SU-DHL-6 (cell line): ENCODE measurements around the gene TNFAIP8.
A peak's percentile ranks its signal among the peaks of the same experiment; 100 is the strongest.
"Not testable (repeated sequence)": the region's sequence is repeated elsewhere in the genome, so short reads cannot be mapped to it uniquely, and the experiment has no call there.

ENCODE experiments used
- H2AFZ ChIP-seq: fragments of 200-600 bp; sonication (generic); 2 replicates; pipeline ENCODE4 v1.6.1; 2014; ENCODE audit warnings: low read depth, mild to moderate bottlenecking, moderate library complexity, mixed read lengths, antibody characterized with exemption, low read length; ENCODE audit not compliant: severe bottlenecking
- H3F3A ChIP-seq: fragments of 200-600 bp; shearing (Covaris generic); 2 replicates; pipeline ENCODE4 v1.6.0; 2016; ENCODE audit warnings: antibody characterized with exemption, mild to moderate bottlenecking; ENCODE audit not compliant: insufficient read depth
- H3K27ac ChIP-seq: fragments of 200-600 bp; sonication (generic); 2 replicates; pipeline ENCODE4 v1.5.1; 2016; ENCODE audit warnings: low read depth, mild to moderate bottlenecking, low read length, moderate library complexity, mixed read lengths
- H3K27me3 ChIP-seq: fragments of 200-600 bp; sonication (generic), shearing (Covaris generic); 2 replicates; pipeline ENCODE4 v1.6.0; 2014; ENCODE audit warnings: mild to moderate bottlenecking, low read length
- H3K36me3 ChIP-seq: fragments of 200-600 bp; sonication (generic); 2 replicates; pipeline ENCODE4 v1.6.1; 2014; ENCODE audit warnings: mild to moderate bottlenecking, low read length, mixed read lengths
- H3K4me2 ChIP-seq: fragments of 300-600, 200-600 bp; shearing (Covaris generic), sonication (generic); 2 replicates; pipeline ENCODE4 v1.6.0; 2014; ENCODE audit warnings: low read length, low read depth, mild to moderate bottlenecking; ENCODE audit not compliant: poor library complexity, severe bottlenecking
- H3K4me3 ChIP-seq: fragments of 200-600 bp; sonication (generic); 2 replicates; pipeline ENCODE4 v1.5.1; 2014; ENCODE audit warnings: antibody characterized with exemption, low read length, mild to moderate bottlenecking, mixed read lengths; ENCODE audit not compliant: insufficient read depth, poor library complexity, severe bottlenecking
- H3K79me2 ChIP-seq: fragments of 200-600 bp; sonication (generic); 2 replicates; pipeline ENCODE4 v1.6.1; 2014; ENCODE audit warnings: mild to moderate bottlenecking, low read length, moderate library complexity; ENCODE audit not compliant: insufficient read depth
- H3K9ac ChIP-seq: fragments of 200-600 bp; sonication (generic); 2 replicates; pipeline ENCODE4 v1.7.0; 2014; ENCODE audit warnings: mild to moderate bottlenecking, low read length
- H3K9me2 ChIP-seq: fragments of 200-600 bp; sonication (generic); replicated peaks from 2 replicates; pipeline ENCODE4 v1.6.1; 2014; ENCODE audit warnings: low read length; ENCODE audit not compliant: insufficient read depth
- H3K9me3 ChIP-seq: fragments of 200-600 bp; sonication (generic); 2 replicates; pipeline ENCODE4 v1.6.1; 2014; ENCODE audit warnings: low read length, mixed read lengths; ENCODE audit not compliant: insufficient read depth
- H4K20me1 ChIP-seq: fragments of 200-600 bp; sonication (generic); 2 replicates; pipeline ENCODE4 v1.6.1; 2014; ENCODE audit warnings: low read depth, mild to moderate bottlenecking, antibody characterized with exemption, low read length, moderate library complexity, mixed read lengths
- EZH2phosphoT487 ChIP-seq: fragments of 200-600 bp; sonication (generic), shearing (Covaris generic); conservative IDR thresholded peaks from 2 replicates; pipeline ENCODE4 v1.6.1; 2018; ENCODE audit warnings: mild to moderate bottlenecking, antibody characterized with exemption, low read length, moderate library complexity, mixed read lengths
- TF ChIP-seq, protein P1 (sequence below): fragments of 200-600 bp; sonication (generic); IDR thresholded peaks from one replicate; pipeline ENCODE4 v1.5.1; 2017; ENCODE audit warnings: antibody characterized with exemption, mild to moderate bottlenecking, low read length, moderate library complexity; ENCODE audit not compliant: insufficient read depth, poor library complexity, severe bottlenecking

The TNFAIP8 gene

GRCh38 chr5:119435436-119436132 is 79.8 kb downstream of the TNFAIP8 start:
- Histone ChIP-seq H3K4me2 (no peak overlapping the region), H3K27ac (no peak overlapping the region), H3F3A (no peaks in the 10 kb centered on the region), H3K36me3 (no peaks in the 10 kb centered on the region), H3K27me3 (no peaks in the 10 kb centered on the region), H2AFZ (peak overlapping the region; percentile 82), H3K9me3 (no peaks in the 10 kb centered on the region), H3K9ac (no peak overlapping the region; the same call in 1 of the 2 replicates), H4K20me1 (no peaks in the 10 kb centered on the region), H3K4me3 (no peak overlapping the region), H3K79me2 (no peaks in the 10 kb centered on the region), H3K9me2 (no peaks in the 10 kb centered on the region)
- TF ChIP-seq EZH2phosphoT487: no peak
- TF ChIP-seq, protein P1, sequence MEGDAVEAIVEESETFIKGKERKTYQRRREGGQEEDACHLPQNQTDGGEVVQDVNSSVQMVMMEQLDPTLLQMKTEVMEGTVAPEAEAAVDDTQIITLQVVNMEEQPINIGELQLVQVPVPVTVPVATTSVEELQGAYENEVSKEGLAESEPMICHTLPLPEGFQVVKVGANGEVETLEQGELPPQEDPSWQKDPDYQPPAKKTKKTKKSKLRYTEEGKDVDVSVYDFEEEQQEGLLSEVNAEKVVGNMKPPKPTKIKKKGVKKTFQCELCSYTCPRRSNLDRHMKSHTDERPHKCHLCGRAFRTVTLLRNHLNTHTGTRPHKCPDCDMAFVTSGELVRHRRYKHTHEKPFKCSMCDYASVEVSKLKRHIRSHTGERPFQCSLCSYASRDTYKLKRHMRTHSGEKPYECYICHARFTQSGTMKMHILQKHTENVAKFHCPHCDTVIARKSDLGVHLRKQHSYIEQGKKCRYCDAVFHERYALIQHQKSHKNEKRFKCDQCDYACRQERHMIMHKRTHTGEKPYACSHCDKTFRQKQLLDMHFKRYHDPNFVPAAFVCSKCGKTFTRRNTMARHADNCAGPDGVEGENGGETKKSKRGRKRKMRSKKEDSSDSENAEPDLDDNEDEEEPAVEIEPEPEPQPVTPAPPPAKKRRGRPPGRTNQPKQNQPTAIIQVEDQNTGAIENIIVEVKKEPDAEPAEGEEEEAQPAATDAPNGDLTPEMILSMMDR: peak; percentile 83

DNA sequence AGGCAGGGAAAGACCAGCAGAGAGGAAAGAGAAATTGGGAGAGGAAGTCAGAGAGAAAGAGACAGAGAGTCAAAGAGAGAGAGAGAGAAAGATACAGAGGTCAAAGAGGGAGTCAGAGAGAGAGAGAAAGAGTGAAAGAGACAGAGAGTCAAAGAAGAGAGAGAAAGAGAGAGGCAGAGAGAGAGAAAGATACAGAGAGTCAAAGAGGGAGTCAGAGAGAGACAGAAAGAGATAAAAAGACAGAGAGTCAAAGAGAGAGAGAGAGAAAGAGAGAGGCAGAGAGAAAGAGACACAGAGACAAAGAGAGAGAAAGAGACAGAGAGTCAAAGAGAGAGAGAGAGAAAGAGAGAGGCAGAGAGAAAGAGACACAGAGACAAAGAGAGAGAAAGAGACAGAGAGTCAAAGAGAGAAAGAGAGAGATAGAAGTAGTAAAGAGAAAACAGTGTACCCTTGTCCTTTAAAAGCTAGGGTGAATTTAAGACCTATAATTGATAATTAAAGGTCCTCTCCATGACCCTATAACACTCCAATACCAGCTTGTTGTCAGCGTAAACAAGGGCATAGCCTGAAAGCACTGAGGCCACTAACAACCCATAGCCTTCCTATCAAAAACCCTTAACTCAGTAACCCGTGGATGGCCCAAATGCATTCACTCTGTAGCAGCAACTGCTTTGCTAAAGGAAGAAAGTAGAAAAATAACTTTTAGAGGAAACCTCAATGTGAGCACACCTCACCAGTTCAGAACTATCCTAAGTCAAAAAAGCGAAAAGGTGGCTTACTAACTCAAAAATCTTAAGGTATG is 82.2 kb downstream of the TNFAIP8 start:
- not testable (repeated sequence) for H2AFZ ChIP-seq, H3K9me2 ChIP-seq

GRCh38 chr5:119438587-119438917 is 82.7 kb downstream of the TNFAIP8 start:
- not testable (repeated sequence) for H4K20me1 ChIP-seq, H3K36me3 ChIP-seq, H3K79me2 ChIP-seq, H3K9me3 ChIP-seq, H3K9ac ChIP-seq, H3K4me3 ChIP-seq, H3K27ac ChIP-seq, H3K4me2 ChIP-seq, H3K27me3 ChIP-seq, H2AFZ ChIP-seq, H3K9me2 ChIP-seq, H3F3A ChIP-seq

More for the DNA sequence above, 82.2 kb downstream of the TNFAIP8 start:
- H3K27me3 ChIP-seq, H3K4me3 ChIP-seq, H3K9ac ChIP-seq, H3K79me2 ChIP-seq, H4K20me1 ChIP-seq, H3K36me3 ChIP-seq, H3K9me3 ChIP-seq, H3K4me2 ChIP-seq, H3F3A ChIP-seq, H3K27ac ChIP-seq: not testable (repeated sequence)

GRCh38 chr5:119439140-119439631 is 83.4 kb downstream of the TNFAIP8 start:
- H2AFZ ChIP-seq: no peak overlapping the region
- H3K9me2 ChIP-seq: no peaks in the 10 kb centered on the region
- no peak overlapping the region for H3K4me2 ChIP-seq
- H3K9ac ChIP-seq: no peak overlapping the region
- no peak overlapping the region for H3K4me3 ChIP-seq
- H3K79me2 ChIP-seq: no peaks in the 10 kb centered on the region
- H3F3A ChIP-seq: no peaks in the 10 kb centered on the region
- no peaks in the 10 kb centered on the region for H3K36me3 ChIP-seq
- no peaks in the 10 kb centered on the region for H4K20me1 ChIP-seq
- H3K27ac ChIP-seq: no peak overlapping the region
- no peaks in the 10 kb centered on the region for H3K9me3 ChIP-seq
- H3K27me3 ChIP-seq: no peaks in the 10 kb centered on the region
- no peak for TF ChIP-seq EZH2phosphoT487
- TF ChIP-seq, protein P1: no peak

DNA sequence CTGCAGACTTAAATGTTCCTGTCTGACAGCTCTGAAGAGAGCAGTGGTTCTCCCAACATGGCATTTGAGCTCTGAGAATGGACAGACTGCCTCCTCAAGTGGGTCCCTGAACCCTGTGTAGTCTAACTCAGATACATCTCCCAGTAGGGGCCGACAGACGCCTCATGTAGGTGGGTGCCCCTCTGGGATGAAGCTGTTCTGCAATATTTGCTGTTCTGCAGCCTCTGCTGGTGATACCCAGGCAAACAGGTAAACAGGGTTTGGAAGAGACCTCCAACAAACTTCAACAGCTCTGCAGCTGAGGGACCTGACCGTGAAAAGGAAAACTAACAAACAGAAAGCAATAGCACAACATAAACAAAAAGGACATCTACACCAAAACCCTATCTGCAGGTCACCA is 83.8 kb downstream of the TNFAIP8 start:
- not testable (repeated sequence) for H3K4me3 ChIP-seq, H3K9me3 ChIP-seq, H2AFZ ChIP-seq, H3K36me3 ChIP-seq, H3K4me2 ChIP-seq, H3K79me2 ChIP-seq, H3K9ac ChIP-seq, H4K20me1 ChIP-seq, H3K9me2 ChIP-seq, H3F3A ChIP-seq, H3K27ac ChIP-seq, H3K27me3 ChIP-seq

GRCh38 chr5:119444643-119445042 is 88.8 kb downstream of the TNFAIP8 start:
- not testable (repeated sequence) for H3K27ac ChIP-seq

More at GRCh38 chr5:119444643-119445042, 88.8 kb downstream of the TNFAIP8 start:
- not testable (repeated sequence) for H3K9ac ChIP-seq, H2AFZ ChIP-seq, H4K20me1 ChIP-seq, H3K9me2 ChIP-seq, H3F3A ChIP-seq, H3K4me2 ChIP-seq, H3K4me3 ChIP-seq, H3K9me3 ChIP-seq, H3K36me3 ChIP-seq, H3K27me3 ChIP-seq, H3K79me2 ChIP-seq
